AG04449 (cell line): ENCODE measurements around the gene PRR5.
A peak's percentile ranks its signal among the peaks of the same experiment; 100 is the strongest.

ENCODE experiments used
- CTCF ChIA-PET: fragments of 350-600 bp; formaldehyde crosslinking; extraction: SDS; loops from one replicate; lab custom pipeline; 2021; ENCODE audit warnings: antibody characterized with exemption; lab: Yijun Ruan, JAX
- POLR2A ChIA-PET: fragments of 400-600, 350-600 bp; formaldehyde crosslinking; extraction: SDS; loops from one replicate; lab custom pipeline; 2020; ENCODE audit warnings: antibody characterized with exemption, inconsistent platforms; lab: Yijun Ruan, JAX
- DNase-seq: peaks from one replicate; pipeline ENCODE4 v3.0.0-alpha.2; 2010; ENCODE audit warnings: low read depth, low spot score
- H3K4me3 ChIP-seq: 2 replicates; pipeline ENCODE4 v1.5.1; 2011; ENCODE audit warnings: low read depth, mild to moderate bottlenecking, control low read depth, low read length
- TF ChIP-seq, protein P1 (sequence below): IDR thresholded peaks from one replicate; pipeline ENCODE4 v1.5.1; 2011; ENCODE audit warnings: mild to moderate bottlenecking, moderate library complexity, low read length, control low read depth, inconsistent platforms; ENCODE audit not compliant: insufficient read depth; ENCODE audit errors: missing control alignments

PRR5 gene

GRCh38 chr22:44732661-44733060 lies 30.7 kb downstream of the PRR5 start:
- CTCF ChIA-PET = interaction anchor here (1.1 to 16.9 kb wide), 4 partner anchors 10 to 56 kb away, joined by 3 to 470 read pairs (median 62); partner anchors contain the start of gene PRR5
- H3K4me3 ChIP-seq = no peak overlapping the region
- DNase-seq = no peak
- TF ChIP-seq, protein P1, sequence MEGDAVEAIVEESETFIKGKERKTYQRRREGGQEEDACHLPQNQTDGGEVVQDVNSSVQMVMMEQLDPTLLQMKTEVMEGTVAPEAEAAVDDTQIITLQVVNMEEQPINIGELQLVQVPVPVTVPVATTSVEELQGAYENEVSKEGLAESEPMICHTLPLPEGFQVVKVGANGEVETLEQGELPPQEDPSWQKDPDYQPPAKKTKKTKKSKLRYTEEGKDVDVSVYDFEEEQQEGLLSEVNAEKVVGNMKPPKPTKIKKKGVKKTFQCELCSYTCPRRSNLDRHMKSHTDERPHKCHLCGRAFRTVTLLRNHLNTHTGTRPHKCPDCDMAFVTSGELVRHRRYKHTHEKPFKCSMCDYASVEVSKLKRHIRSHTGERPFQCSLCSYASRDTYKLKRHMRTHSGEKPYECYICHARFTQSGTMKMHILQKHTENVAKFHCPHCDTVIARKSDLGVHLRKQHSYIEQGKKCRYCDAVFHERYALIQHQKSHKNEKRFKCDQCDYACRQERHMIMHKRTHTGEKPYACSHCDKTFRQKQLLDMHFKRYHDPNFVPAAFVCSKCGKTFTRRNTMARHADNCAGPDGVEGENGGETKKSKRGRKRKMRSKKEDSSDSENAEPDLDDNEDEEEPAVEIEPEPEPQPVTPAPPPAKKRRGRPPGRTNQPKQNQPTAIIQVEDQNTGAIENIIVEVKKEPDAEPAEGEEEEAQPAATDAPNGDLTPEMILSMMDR = no peak
- POLR2A ChIA-PET = no interaction called here

DNA sequence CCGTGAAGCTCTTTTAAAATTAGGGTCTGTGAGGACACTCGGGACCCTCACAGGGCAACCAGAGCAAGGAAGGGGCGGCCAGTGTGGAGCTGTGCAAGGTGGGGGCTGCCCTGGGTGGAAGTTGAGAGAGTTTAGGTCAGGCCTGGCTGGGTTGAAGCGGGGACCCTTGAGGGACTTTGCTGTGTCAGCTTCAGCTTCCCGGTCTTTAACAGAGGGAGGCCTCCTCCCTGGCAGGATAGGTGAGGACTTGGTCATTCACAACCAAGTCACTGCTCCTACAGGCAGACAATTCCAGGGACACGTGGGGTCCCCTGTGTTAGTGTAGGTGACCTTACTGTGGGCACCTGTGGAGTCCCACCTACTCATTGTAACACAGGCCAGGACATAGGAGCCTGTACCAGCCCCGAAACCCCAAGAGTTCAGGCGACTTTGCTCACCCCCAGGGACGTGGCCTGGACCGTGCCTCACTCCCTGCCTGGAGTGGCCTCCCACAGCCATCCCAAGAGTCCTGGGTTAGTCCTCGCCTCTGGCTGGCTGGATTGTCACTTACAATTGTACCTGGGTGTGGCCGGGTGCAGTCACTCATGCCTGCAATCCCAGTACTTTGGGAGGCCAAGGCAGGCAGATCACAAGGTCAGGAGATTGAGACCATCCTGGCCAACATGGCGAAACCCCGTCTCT lies 31.6 kb downstream of the PRR5 start:
- CTCF ChIA-PET = interaction anchor here (1.1 to 16.9 kb wide), 7 partner anchors 10 to 741 kb away, joined by 3 to 470 read pairs (median 9); partner anchors contain the start of gene PRR5
- TF ChIP-seq, protein P1 = no peak
- no peak for DNase-seq
- POLR2A ChIA-PET = no interaction called here
- H3K4me3 ChIP-seq = no peak overlapping the region

DNA sequence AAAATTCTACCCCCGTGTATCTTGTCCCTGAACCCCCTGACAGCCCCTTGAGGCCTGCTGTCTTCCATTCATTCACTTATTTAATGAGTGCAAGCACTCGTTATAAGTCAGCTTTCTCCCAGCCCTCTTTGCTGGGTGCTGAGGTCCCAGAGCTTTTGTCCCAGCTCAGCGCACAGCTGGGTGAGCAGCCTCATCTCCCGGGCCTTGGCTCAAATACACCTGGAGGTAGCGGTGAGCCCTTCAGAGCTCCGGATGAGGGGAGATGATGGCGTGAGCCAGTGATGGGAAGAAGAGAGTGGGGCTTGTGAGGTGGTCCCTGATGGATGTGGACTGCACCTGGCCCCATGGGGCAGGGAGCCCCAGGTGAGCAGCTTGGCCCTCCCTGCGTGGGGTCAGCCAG lies 32.3 kb downstream of the PRR5 start:
- ChIA-PET CTCF (interaction anchor here (1.6 to 16.9 kb wide), 6 partner anchors 11 to 741 kb away, joined by 4 to 470 read pairs (median 25); partner anchors contain the start of gene PRR5), POLR2A (no interaction called here)
- TF ChIP-seq, protein P1 = no peak
- no peak for DNase-seq
- no peak overlapping the region for H3K4me3 ChIP-seq

DNA sequence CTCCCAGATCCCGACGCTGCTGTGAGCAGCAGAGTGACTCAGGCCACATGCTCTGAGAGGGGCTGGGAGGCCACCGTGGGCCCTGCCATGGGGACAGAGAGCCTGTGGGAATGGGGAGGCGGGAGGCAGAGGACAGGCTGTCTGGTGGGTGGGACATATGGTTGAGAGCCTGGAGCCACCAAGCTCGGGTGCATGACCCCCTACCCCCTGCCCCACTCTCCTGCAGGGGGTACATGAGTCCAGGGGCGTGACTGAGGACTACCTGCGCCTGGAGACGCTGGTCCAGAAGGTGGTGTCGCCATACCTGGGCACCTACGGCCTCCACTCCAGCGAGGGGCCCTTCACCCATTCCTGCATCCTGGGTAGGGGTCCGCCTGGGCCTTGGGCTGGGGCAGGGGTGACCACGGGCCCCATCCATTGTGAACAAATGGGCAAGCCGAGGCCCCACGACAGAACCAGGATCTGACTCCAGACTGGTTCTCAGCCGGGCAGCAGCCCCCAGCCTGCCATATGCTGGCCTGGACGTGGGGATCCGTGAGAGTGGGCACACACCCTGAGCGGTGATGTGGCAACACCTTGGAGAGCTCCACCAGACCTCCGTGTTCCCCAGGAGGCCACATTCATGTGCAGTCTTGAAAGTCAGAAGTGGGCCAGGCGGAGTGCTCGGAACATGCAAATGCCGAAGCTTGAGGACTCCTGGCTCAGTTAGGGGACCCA lies 33.0 kb downstream of the PRR5 start:
- TF ChIP-seq, protein P1 = no peak
- CTCF ChIA-PET = interaction anchor here (0.6 to 16.9 kb wide), 13 partner anchors 9 to 742 kb away, joined by 3 to 470 read pairs (median 5); partner anchors contain the start of genes ARHGAP8 and PRR5
- H3K4me3 ChIP-seq = no peak overlapping the region
- DNase-seq = no peak
- POLR2A ChIA-PET = no interaction called here

GRCh38 chr22:44735518-44736428 lies 33.8 kb downstream of the PRR5 start:
- DNase-seq = no peak
- ChIA-PET POLR2A (no interaction called here), CTCF (interaction anchor here (0.6 to 16.9 kb wide), 16 partner anchors 8 to 109 kb away, joined by 3 to 470 read pairs (median 4); partner anchors contain the start of genes ARHGAP8 and PRR5)
- TF ChIP-seq, protein P1 = peak; percentile 96
- no peak overlapping the region for H3K4me3 ChIP-seq
